Ovary (tissue), 3 donors: ENCODE data around the gene MBOAT2.

Source experiments
- CTCF ChIP-seq, 3 donors: fragments of 450-650 bp in 2 of 3; fragments of 200-600 bp in 1 of 3; IDR thresholded peaks; one replicate each; pipeline versions ENCODE4 v1.5.1 to v1.8.0; 2016 to 2022; ENCODE audit warnings: antibody characterized with exemption in 3 of 3, mild to moderate bottlenecking in 1 of 3
- EP300 ChIP-seq: sonication (generic); formaldehyde crosslinking; IDR thresholded peaks from one replicate; pipeline ENCODE4 v1.6.1; 2017; ENCODE audit warnings: antibody characterized with exemption
- POLR2A ChIP-seq: fragments of 450-650 bp; IDR thresholded peaks from one replicate; pipeline ENCODE4 v1.6.1; 2017; ENCODE audit warnings: antibody characterized with exemption, mild to moderate bottlenecking, moderate library complexity
- donor health status: DM: no; HTN: no; CAD: no.

- no peak for TF ChIP-seq CTCF (IDR thresholded peaks at IDR 0.05)
- no peak for TF ChIP-seq POLR2A
- no peak for TF ChIP-seq EP300
These were observed 46.8 kb upstream of the MBOAT2 start for GRCh38 chr2:9050122-9050809.
